H1 (cell line): ENCODE data around the gene TBX4.

Experiments
- CREB1 ChIP-seq: IDR thresholded peaks from 2 replicates; pipeline ENCODE4 v1.6.1; 2012; ENCODE audit warnings: inconsistent platforms
- CTCF ChIP-seq, 3 experiments: IDR thresholded peaks; 1 replicate in 2 of 3; 2 replicates in 1 of 3; pipeline versions ENCODE4 v1.5.1 to v1.6.1; 2011; ENCODE audit warnings: low read length in 3 of 3, mild to moderate bottlenecking in 3 of 3, inconsistent platforms in 2 of 3, low read depth in 1 of 3, moderate library complexity in 1 of 3; ENCODE audit not compliant: insufficient read depth in 1 of 3; ENCODE audit errors: control extremely low read depth in 1 of 3
- SRF ChIP-seq: IDR thresholded peaks from 2 replicates; pipeline ENCODE4 v1.6.1; 2011; ENCODE audit warnings: mild to moderate bottlenecking, low read depth, low read length, moderate library complexity

DNA sequence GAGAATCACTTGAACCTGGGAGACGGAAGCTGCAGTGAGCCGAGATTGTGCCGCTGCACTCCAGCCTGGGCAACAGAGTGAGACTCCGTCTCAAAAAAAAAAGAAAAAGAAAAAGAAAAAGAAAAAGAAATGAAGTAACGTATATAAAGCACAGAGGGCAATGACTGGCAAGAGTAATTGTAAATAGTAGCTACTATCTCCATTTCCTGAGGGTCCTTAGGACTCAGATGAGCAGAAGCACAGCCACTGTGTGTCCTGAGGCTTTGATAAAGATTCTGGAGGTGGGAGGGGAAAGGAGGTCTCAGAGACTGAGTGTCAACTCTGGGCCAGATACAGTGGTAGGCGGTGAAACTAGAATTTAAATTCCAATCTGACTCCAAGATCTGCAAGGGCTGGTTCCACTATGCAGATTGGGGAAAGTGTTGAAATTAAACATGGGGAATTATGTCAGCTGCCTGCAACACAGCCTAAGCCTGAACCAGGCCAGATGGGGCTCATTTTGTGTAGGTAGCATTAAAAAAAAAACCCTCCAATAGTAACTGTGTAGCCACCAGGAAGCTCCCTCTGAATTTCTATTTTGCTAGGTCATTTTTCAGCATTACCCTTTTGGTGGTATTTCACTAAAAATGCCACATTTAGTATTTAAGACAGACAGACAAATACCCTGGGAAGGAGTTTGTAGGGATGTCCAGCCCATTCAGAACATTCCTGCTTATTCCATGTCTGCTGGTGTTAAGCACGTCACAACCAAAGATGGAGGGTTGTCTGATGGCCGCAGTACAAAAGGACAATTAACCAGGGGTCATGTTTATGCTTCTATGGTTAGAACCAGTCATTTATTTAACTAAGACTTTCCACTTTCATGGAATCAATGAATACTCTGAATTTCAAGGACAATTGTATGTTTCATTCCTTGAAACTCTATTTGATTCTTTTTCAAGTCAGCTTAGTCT is 46.1 kb downstream of the TBX4 start:
- no peak for TF ChIP-seq CTCF (IDR thresholded peaks at IDR 0.05; ENCODE audit: control extremely low read depth in 1 of 3, insufficient read depth in 1 of 3, low read depth in 1 of 3, low read length in 3 of 3)
- TF ChIP-seq SRF: no peak
- TF ChIP-seq CREB1: no peak
